ENCODE data around the gene P4HA1. TPM values are rescaled to one million over a fixed set of nuclear protein-coding genes. Genes with fewer than 3 reads are reported as not detected.
"Not testable (repeated sequence)": the region's sequence is repeated elsewhere in the genome, so short reads cannot be mapped to it uniquely, and the experiment has no call there.

Gene P4HA1
- total and polyA plus RNA-seq, 5 donors from 2014 or later: 16.7 to 27.2 (median 18.9) TPM

DNA sequence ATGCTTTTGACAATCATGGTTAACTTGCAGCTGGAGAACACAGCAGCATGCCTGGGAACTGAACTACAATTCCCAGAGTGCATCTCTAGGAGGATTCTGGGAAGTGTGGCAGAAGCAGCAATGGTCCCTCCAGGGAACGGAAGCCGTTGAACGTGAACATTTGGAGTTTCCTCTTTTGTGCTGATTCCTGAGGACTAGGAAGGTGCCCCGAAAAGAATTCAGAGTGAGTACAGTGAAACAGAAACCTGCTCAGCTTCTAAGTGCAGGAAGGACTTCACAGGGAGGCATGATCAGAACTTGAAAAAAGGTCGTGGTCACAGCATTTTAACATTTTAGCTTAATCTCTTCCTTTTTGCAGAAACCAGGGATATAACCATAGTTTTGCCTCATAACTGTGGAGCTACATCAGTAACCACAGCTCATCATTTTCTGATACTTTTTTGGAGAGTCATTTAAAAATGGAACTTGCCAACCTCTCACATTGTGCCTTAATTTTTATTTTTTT, 13.7 kb upstream of the P4HA1 start, which contains the start of gene NUDT13:
NUDT13 (plus strand) TSS at position 111 of the 505 bp plus-strand sequence. CDS start 3,911 bp downstream, outside the sequence.
- Mint-ChIP-seq H3K4me3 (peak within 1 kb of the TSS; percentile 86 to 93 (median 90)), H3K27ac (peak within 1 kb of the TSS; percentile 22 to 94 (median 93)), H3K4me1 (peaks cover 6 to 17% (median 13%) of the 10 kb centered on the region in 4 donors), H3K9me3 (peaks cover 0 to 2% (median 0%) of the 10 kb centered on the region in 7 donors), H3K27me3 (no peaks in the 10 kb centered on the region), H3K36me3 (peaks cover 12% of the 10 kb centered on the region)
- Histone ChIP-seq H3K9me3 (ENCODE audit: control insufficient read depth in 2 of 2, low read length in 2 of 2) (no peaks in the 10 kb centered on the region), H3K27ac (ENCODE audit: insufficient read depth, low read length, poor library complexity, severe bottlenecking) (peak within 1 kb of the TSS; percentile 54), H3K36me3 (ENCODE audit: control insufficient read depth, insufficient read depth, low read length) (no peaks in the 10 kb centered on the region), H3K27me3 (ENCODE audit: control insufficient read depth, insufficient read depth, low read length) (no peaks in the 10 kb centered on the region), H3K4me3 (ENCODE audit: low read depth, low read length) (peak within 1 kb of the TSS; percentile 94), H3K4me1 (ENCODE audit: control insufficient read depth, insufficient read depth, low read length, poor library complexity, severe bottlenecking) (peaks cover 5% of the 10 kb centered on the region)
- DNase-seq (peak; percentile 43 to 73 (median 46)), ATAC-seq (ENCODE audit: low read depth in 2 of 2) (peak; percentile 88)

GRCh38 chr10:73109248-73109652, 12.6 kb upstream of the P4HA1 start:
- not testable (repeated sequence) for H3K27ac ChIP-seq (ENCODE audit: insufficient read depth, low read length, poor library complexity, severe bottlenecking); ATAC-seq (ENCODE audit: low read depth in 2 of 2); H3K4me1 ChIP-seq (ENCODE audit: control insufficient read depth, insufficient read depth, low read length, poor library complexity, severe bottlenecking); H3K4me3 ChIP-seq (ENCODE audit: low read depth, low read length); H3K36me3 ChIP-seq (ENCODE audit: control insufficient read depth, insufficient read depth, low read length); H3K27me3 ChIP-seq (ENCODE audit: control insufficient read depth, insufficient read depth, low read length); H3K27me3 Mint-ChIP-seq; DNase-seq; H3K9me3 Mint-ChIP-seq; H3K9me3 ChIP-seq (ENCODE audit: control insufficient read depth in 2 of 2, low read length in 2 of 2)
- peaks cover 12% of the 10 kb centered on the region for H3K36me3 Mint-ChIP-seq
- peak overlapping the region in 1 of 3 donors; percentile 94 for H3K27ac Mint-ChIP-seq
- H3K4me3 Mint-ChIP-seq: peak overlapping the region in 1 of 4 donors; percentile 28
- H3K4me1 Mint-ChIP-seq: peaks cover 6 to 17% (median 13%) of the 10 kb centered on the region in 4 donors

DNA sequence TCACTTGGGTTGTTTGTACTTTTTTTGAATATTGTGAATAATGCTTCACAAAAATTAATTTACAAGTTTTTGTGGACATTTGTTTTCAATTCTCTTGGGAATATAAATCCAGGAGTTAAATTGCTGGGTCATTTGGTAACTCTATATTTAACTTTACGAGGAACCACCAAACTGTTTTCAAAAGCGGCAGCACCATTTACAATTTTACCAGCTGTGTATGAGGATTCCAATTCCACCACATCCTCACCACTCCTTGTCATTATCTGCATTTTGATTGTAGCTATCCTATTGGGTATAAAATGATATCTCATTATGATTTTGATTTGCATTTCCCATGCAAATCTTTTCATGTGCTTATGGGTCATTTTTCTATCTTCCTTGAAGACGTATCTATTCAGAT, 9.6 kb upstream of the P4HA1 start:
- Histone ChIP-seq H3K27ac (ENCODE audit: insufficient read depth, low read length, poor library complexity, severe bottlenecking) (no peak overlapping the region), H3K27me3 (ENCODE audit: control insufficient read depth, insufficient read depth, low read length) (no peaks in the 10 kb centered on the region), H3K4me3 (ENCODE audit: low read depth, low read length) (no peak overlapping the region), H3K9me3 (ENCODE audit: control insufficient read depth in 2 of 2, low read length in 2 of 2) (no peaks in the 10 kb centered on the region), H3K36me3 (ENCODE audit: control insufficient read depth, insufficient read depth, low read length) (no peaks in the 10 kb centered on the region), H3K4me1 (ENCODE audit: control insufficient read depth, insufficient read depth, low read length, poor library complexity, severe bottlenecking) (peaks cover 5% of the 10 kb centered on the region)
- Mint-ChIP-seq H3K27me3 (no peaks in the 10 kb centered on the region), H3K27ac (no peak overlapping the region), H3K4me3 (peak overlapping the region in 1 of 4 donors; percentile 74), H3K9me3 (peaks cover 0 to 2% (median 0%) of the 10 kb centered on the region in 7 donors), H3K36me3 (peaks cover 16% of the 10 kb centered on the region), H3K4me1 (peaks cover 6 to 14% (median 10%) of the 10 kb centered on the region in 4 donors)
- ATAC-seq (ENCODE audit: low read depth in 2 of 2) (no peak), DNase-seq (no peak)

GRCh38 chr10:73099141-73099540, 2.5 kb upstream of the P4HA1 start:
- Histone ChIP-seq H3K36me3 (ENCODE audit: control insufficient read depth, insufficient read depth, low read length) (no peaks in the 10 kb centered on the region), H3K27me3 (ENCODE audit: control insufficient read depth, insufficient read depth, low read length) (no peaks in the 10 kb centered on the region), H3K27ac (ENCODE audit: insufficient read depth, low read length, poor library complexity, severe bottlenecking) (no peak overlapping the region), H3K4me3 (ENCODE audit: low read depth, low read length) (no peak overlapping the region), H3K4me1 (ENCODE audit: control insufficient read depth, insufficient read depth, low read length, poor library complexity, severe bottlenecking) (peaks cover 19% of the 10 kb centered on the region), H3K9me3 (ENCODE audit: control insufficient read depth in 2 of 2, low read length in 2 of 2) (no peaks in the 10 kb centered on the region)
- no peaks in the 10 kb centered on the region for H3K27me3 Mint-ChIP-seq
- H3K4me1 Mint-ChIP-seq: peaks cover 14 to 36% (median 25%) of the 10 kb centered on the region in 4 donors
- ATAC-seq (ENCODE audit: low read depth in 2 of 2) (no peak), DNase-seq (no peak)
- H3K4me3 Mint-ChIP-seq: no peak overlapping the region
- peaks cover 4% of the 10 kb centered on the region for H3K36me3 Mint-ChIP-seq
- H3K9me3 Mint-ChIP-seq: no peaks in the 10 kb centered on the region
- no peak overlapping the region for H3K27ac Mint-ChIP-seq

DNA sequence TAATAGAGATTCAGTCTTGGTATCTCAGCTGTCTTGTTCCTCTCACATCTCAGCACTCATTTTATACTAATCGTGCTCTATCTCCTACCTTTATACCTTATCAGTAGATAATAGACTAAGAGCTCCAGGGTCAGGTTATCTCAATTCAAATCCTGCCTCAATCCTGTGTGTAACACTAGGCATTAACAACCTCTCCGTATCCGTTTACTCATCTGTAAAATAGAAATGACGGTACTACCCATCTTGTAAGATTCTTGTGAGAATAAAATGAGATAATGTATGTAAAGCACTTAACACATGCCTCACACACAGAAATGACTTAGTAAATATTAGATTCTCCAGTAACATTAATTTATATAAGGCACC, 622 bp upstream of the P4HA1 start:
- Mint-ChIP-seq H3K9me3 (no peaks in the 10 kb centered on the region), H3K36me3 (peaks cover 4% of the 10 kb centered on the region), H3K27me3 (no peaks in the 10 kb centered on the region), H3K27ac (peak overlapping the region; percentile 89 to 97 (median 97)), H3K4me1 (peaks cover 19 to 40% (median 33%) of the 10 kb centered on the region in 4 donors), H3K4me3 (peak overlapping the region; percentile 90 to 99 (median 95))
- ATAC-seq (ENCODE audit: low read depth in 2 of 2): no peak
- Histone ChIP-seq H3K36me3 (ENCODE audit: control insufficient read depth, insufficient read depth, low read length) (no peaks in the 10 kb centered on the region), H3K9me3 (ENCODE audit: control insufficient read depth in 2 of 2, low read length in 2 of 2) (no peaks in the 10 kb centered on the region), H3K4me3 (ENCODE audit: low read depth, low read length) (peak overlapping the region; percentile 79), H3K4me1 (ENCODE audit: control insufficient read depth, insufficient read depth, low read length, poor library complexity, severe bottlenecking) (peaks cover 22% of the 10 kb centered on the region), H3K27ac (ENCODE audit: insufficient read depth, low read length, poor library complexity, severe bottlenecking) (peak overlapping the region; percentile 95), H3K27me3 (ENCODE audit: control insufficient read depth, insufficient read depth, low read length) (no peaks in the 10 kb centered on the region)
- DNase-seq: no peak

DNA sequence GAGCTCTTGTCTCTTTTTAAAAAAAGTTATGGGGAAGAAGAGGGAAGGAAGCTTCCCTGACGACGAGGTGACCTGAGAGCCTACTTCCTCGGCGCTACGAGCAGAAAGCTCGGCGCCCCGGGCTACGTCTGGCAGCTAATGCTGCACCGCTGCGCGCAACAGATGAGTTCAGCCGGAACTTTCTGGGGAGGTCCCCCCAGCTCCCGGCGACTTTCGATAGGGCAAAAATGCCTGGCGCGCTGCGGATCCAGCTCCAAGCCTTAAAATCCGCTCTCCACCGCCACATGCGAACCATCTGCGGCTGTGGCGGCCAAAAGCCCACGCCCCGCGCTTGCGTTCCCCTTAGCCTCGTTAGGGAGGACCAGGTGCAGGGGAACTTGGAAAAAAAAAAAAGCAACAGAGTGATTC, 621 bp downstream of the P4HA1 start:
- Mint-ChIP-seq H3K9me3 (no peaks in the 10 kb centered on the region), H3K4me1 (peaks cover 26 to 46% (median 37%) of the 10 kb centered on the region in 4 donors), H3K27me3 (no peaks in the 10 kb centered on the region), H3K36me3 (peaks cover 6% of the 10 kb centered on the region), H3K4me3 (peak overlapping the region; percentile 90 to 99 (median 95)), H3K27ac (peak overlapping the region; percentile 89 to 97 (median 97))
- Histone ChIP-seq H3K27me3 (ENCODE audit: control insufficient read depth, insufficient read depth, low read length) (no peaks in the 10 kb centered on the region), H3K4me1 (ENCODE audit: control insufficient read depth, insufficient read depth, low read length, poor library complexity, severe bottlenecking) (peaks cover 22% of the 10 kb centered on the region), H3K4me3 (ENCODE audit: low read depth, low read length) (peak overlapping the region; percentile 84), H3K27ac (ENCODE audit: insufficient read depth, low read length, poor library complexity, severe bottlenecking) (peak overlapping the region; percentile 95), H3K36me3 (ENCODE audit: control insufficient read depth, insufficient read depth, low read length) (peaks cover 2% of the 10 kb centered on the region), H3K9me3 (ENCODE audit: control insufficient read depth in 2 of 2, low read length in 2 of 2) (no peaks in the 10 kb centered on the region)
- ATAC-seq (ENCODE audit: low read depth in 2 of 2) (peak; percentile 42 to 44), DNase-seq (peak; percentile 51 to 84 (median 66))

GRCh38 chr10:73095481-73096021, 1.1 kb downstream of the P4HA1 start:
- DNase-seq (peak; percentile 33 to 45 (median 44)), ATAC-seq (ENCODE audit: low read depth in 2 of 2) (no peak)
- Mint-ChIP-seq H3K27ac (peak overlapping the region; percentile 89 to 97 (median 97)), H3K27me3 (no peaks in the 10 kb centered on the region), H3K36me3 (peaks cover 6% of the 10 kb centered on the region), H3K4me1 (peaks cover 26 to 46% (median 37%) of the 10 kb centered on the region in 4 donors), H3K9me3 (no peaks in the 10 kb centered on the region), H3K4me3 (peak overlapping the region; percentile 90 to 99 (median 95))
- Histone ChIP-seq H3K4me1 (ENCODE audit: control insufficient read depth, insufficient read depth, low read length, poor library complexity, severe bottlenecking) (peaks cover 22% of the 10 kb centered on the region), H3K9me3 (ENCODE audit: control insufficient read depth in 2 of 2, low read length in 2 of 2) (no peaks in the 10 kb centered on the region), H3K27me3 (ENCODE audit: control insufficient read depth, insufficient read depth, low read length) (no peaks in the 10 kb centered on the region), H3K4me3 (ENCODE audit: low read depth, low read length) (peak overlapping the region; percentile 84), H3K36me3 (ENCODE audit: control insufficient read depth, insufficient read depth, low read length) (peaks cover 2% of the 10 kb centered on the region), H3K27ac (ENCODE audit: insufficient read depth, low read length, poor library complexity, severe bottlenecking) (peak overlapping the region; percentile 95)

All from CD4-positive, CD25-positive, alpha-beta regulatory T cell (primary cell).